Adrenal gland (tissue), 12 donors: ENCODE results near the gene XIRP1. TPM values are rescaled to one million over a fixed set of nuclear protein-coding genes. Genes with fewer than 3 reads are reported as not detected.
A peak's percentile ranks its signal among the peaks of the same experiment; 100 is the strongest.

ENCODE experiments used
- DNase-seq, 7 donors: peaks; one replicate each; pipeline ENCODE4 v3.0.0-alpha.2; 2019 to 2020
- H3K27ac ChIP-seq, 5 donors: fragments of 200-600 bp; sonication (generic) in 4 of 5; 1 replicate in 3 of 5; 2 replicates in 2 of 5; pipeline versions ENCODE4 v1.5.1 to v1.8.0; 2016 to 2020; ENCODE audit warnings: mild to moderate bottlenecking in 1 of 5
- H3K27me3 ChIP-seq: fragments of 200-600 bp; 2 replicates; pipeline ENCODE4 v1.8.0; 2021
- H3K36me3 ChIP-seq, 2 donors: fragments of 200-600 bp; replicated peaks in 1 of 2; 1 replicate in 1 of 2; 2 replicates in 1 of 2; pipeline versions ENCODE4 v1.5.1 to v1.8.0; 2018 to 2022
- H3K4me1 ChIP-seq, 2 donors: fragments of 200-600 bp; replicated peaks in 1 of 2; 1 replicate in 1 of 2; 2 replicates in 1 of 2; pipeline versions ENCODE4 v1.5.1 to v1.8.0; 2018 to 2021
- H3K4me3 ChIP-seq, 4 donors: fragments of 200-600 bp; sonication (generic) in 3 of 4; one replicate each; pipeline ENCODE4 v1.5.1; 2016 to 2018
- H3K9me3 ChIP-seq, 3 donors: fragments of 200-600 bp; sonication (generic) in 1 of 3; replicated peaks in 1 of 3; 1 replicate in 2 of 3; 2 replicates in 1 of 3; pipeline versions ENCODE4 v1.5.1 to v1.8.0; 2016 to 2021
- CTCF ChIP-seq, 6 experiments: fragments of 450-650 bp in 4 of 6; fragments of 200-600 bp in 2 of 6; sonication (generic) in 1 of 6; IDR thresholded peaks; 1 replicate in 5 of 6; 2 replicates in 1 of 6; pipeline versions ENCODE4 v1.5.1 to v1.8.0; 2016 to 2021; ENCODE audit warnings: antibody characterized with exemption in 6 of 6, mild to moderate bottlenecking in 2 of 6, moderate library complexity in 1 of 6
- POLR2A ChIP-seq, 2 donors: fragments of 450-650 bp; IDR thresholded peaks; one replicate each; pipeline ENCODE4 v1.6.1; 2017; ENCODE audit warnings: antibody characterized with exemption in 2 of 2, mild to moderate bottlenecking in 2 of 2, moderate library complexity in 1 of 2
- WGBS, 4 donors: extraction: QIAGEN DNeasy Blood & Tissue Kit in 2 of 4; methylation state at CpG; one replicate each; pipeline versions ENCODE4 v1.1.5 to v1.1.7; 2013 to 2017; 5-methylcytosine and 5-hydroxymethylcytosine counted together
- intact Hi-C, 2 donors: fragments of 100-400 bp; cut with DNase I; formaldehyde crosslinking; loops; one replicate each; pipeline versions ENCODE4 v1.14.1 to v1.15.0; 2022 to 2023
- polyA plus RNA-seq, 3 donors: library from polyadenylated mRNA; stranded (reverse); fragments of 200-250 nt in 2 of 3; fragments of 350-450 nt in 1 of 3; fragmentation: Illumina TruSeq in 1 of 3; extraction: RNeasy Lipid Tissue Mini Kit (QIAGEN cat#74804) in 1 of 3; gene quantifications; one replicate each; pipeline ENCODE4 v1.2.3, GENCODE V29; 2013 to 2014
- total RNA-seq, 9 donors: library from RNA; depleted of rRNA in 4 of 9; stranded (reverse); fragments of >200 nt in 4 of 9; fragments of 120-200 nt in 1 of 9; fragmentation: NEBNext Ultra II Directional in 1 of 9; extraction: Animal tissue kit (Norgen Biotek cat#: 25700) in 1 of 9; gene quantifications; one replicate each; pipeline versions ENCODE4 v1.1.0 to v1.2.4, GENCODE V29; 2013 to 2023
- donor health status: healthy with polysubstance abuse.
- donor health status: Bipolar disorder and iron deficiency.
- donor health status: DM: yes; HTN: yes; CAD: no.
- donor health status: DM: no; HTN: no; CAD: no.
- donor health status: DM: no; HTN: no; CAD: no.
- donor health status: DM: yes; HTN: yes; CAD: no.

Gene XIRP1
- total and polyA plus RNA-seq, 12 donors, result under 0.01 to 0.48 (median 0.21) TPM; not detected in 6

DNA sequence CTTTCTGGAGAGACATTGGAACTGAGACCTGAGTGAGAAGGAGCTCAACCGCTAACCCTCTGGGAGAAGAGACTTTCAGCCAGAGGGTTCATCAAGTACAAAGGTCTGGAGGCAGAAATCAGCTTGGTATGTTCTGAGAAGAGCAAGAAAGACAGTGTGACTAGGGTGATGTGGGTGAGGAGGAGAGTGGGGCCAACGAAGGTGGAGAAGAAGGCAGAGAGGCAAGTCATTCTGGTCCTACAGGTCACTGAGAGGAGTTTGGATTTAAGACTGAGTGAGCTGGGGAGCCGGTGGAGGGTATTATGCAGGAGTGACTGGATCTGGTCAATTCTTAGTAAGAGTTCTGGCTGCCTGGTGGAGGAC lies 12.2 kb downstream of the XIRP1 start:
- Histone ChIP-seq H3K36me3 (no peaks in the 10 kb centered on the region), H3K4me1 (peaks cover 8 to 33% of the 10 kb centered on the region in 2 donors), H3K4me3 (peak overlapping the region in 1 of 4 donors; percentile 44), H3K27me3 (no peaks in the 10 kb centered on the region), H3K27ac (peak overlapping the region in 4 of 5 donors; percentile 22 to 83 (median 56)), H3K9me3 (no peaks in the 10 kb centered on the region)
- intact Hi-C loops, result loop anchor here (5.0 to 10.0 kb wide), 3 partner anchors 33 to 205 kb away; partner anchors contain the start of gene SLC25A38 (in 1 of the 2)
- 56 to 64% (median 57%) methylated on average over 3 of the region's 3 CpGs for WGBS, 4 donors
- DNase-seq, result no peak
- no peak for TF ChIP-seq POLR2A (IDR thresholded peaks at IDR 0.05)

DNA sequence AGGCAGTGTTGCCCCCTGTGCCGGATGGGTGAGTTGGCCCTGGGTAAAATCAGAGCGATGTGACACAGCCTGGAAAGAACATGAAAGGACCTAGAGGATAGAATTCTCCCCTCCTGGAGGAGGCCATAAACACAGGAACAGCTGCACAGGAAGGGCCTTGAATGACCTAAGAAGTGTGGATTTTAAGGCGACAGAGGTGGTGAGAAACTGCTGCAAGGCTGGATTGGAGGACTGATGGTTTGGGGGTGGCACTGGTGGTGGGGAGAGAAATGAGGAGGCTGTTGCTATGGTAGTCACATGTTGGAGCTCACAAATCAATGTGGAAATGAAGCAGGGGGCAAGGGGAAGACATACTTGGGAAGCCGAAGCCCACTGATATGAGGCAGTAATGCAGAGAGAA lies 13.8 kb downstream of the XIRP1 start:
- peak overlapping the region in 1 of 4 donors; percentile 63 for H3K4me3 ChIP-seq
- intact Hi-C loops, result no loop called here
- WGBS, 4 donors, result 61 to 67% (median 65%) methylated on average over 4 of the region's 4 CpGs
- TF ChIP-seq CTCF (IDR thresholded peaks at IDR 0.05), result no peak
- no peak for TF ChIP-seq POLR2A (IDR thresholded peaks at IDR 0.05)
- H3K4me1 ChIP-seq, result peaks cover 8 to 33% of the 10 kb centered on the region in 2 donors
- peak overlapping the region; percentile 31 to 93 (median 77) for H3K27ac ChIP-seq
- H3K9me3 ChIP-seq, result no peaks in the 10 kb centered on the region
- no peaks in the 10 kb centered on the region for H3K27me3 ChIP-seq
- H3K36me3 ChIP-seq, result no peaks in the 10 kb centered on the region
- no peak for DNase-seq

GRCh38 chr3:39177708-39178332 lies 14.6 kb downstream of the XIRP1 start:
- H3K27ac ChIP-seq, result peak overlapping the region; percentile 31 to 93 (median 77)
- H3K36me3 ChIP-seq, result no peaks in the 10 kb centered on the region
- peak; percentile 89 to 97 (median 95) for DNase-seq
- no peaks in the 10 kb centered on the region for H3K9me3 ChIP-seq
- peaks cover 8 to 33% of the 10 kb centered on the region in 2 donors for H3K4me1 ChIP-seq
- TF ChIP-seq POLR2A (IDR thresholded peaks at IDR 0.05), result peak; percentile 51 to 81
- TF ChIP-seq CTCF (IDR thresholded peaks at IDR 0.05), result no peak
- intact Hi-C loops, result no loop called here
- no peaks in the 10 kb centered on the region for H3K27me3 ChIP-seq
- H3K4me3 ChIP-seq, result peak overlapping the region in 2 of 4 donors; percentile 54 to 63
- 0 to 2% (median 1%) methylated on average over 22 to 31 of the region's 32 CpGs for WGBS, 4 donors

DNA sequence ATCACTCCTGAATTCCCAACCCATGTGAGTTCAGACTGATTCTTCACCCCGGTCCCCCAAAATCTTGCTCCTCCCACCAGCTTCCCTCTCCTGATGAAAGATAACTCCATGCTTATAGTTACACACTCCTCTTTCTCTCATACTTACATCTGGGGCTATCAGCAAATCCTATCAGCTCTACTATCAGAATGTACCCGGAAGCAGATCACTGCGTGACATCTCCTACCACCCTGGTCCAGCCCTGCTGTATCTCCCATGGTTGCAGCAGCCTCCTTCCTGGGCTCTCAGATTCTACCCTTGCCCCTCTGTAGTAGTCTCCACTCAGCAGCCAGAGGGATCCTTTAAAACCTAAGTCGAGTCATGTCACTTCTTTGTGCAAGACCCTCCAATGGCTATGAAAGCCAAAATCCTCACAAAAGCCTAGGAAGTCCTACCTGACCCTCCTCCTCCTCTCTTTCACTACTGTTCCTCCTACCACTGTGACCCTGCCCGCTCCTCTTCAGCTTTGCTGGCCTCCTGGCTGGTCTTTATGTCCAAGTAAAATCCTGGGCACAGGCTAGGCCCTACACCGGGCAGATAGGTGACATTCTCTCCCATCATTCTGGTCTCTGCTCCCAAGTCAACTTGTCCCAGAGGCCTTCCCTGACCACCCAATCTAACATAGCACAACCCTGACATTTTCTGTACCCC lies 16.2 kb downstream of the XIRP1 start:
- 93 to 99% (median 96%) methylated on average over 6 of the region's 6 CpGs for WGBS, 4 donors
- H3K4me3 ChIP-seq, result no peak overlapping the region
- intact Hi-C loops, result no loop called here

More for the DNA sequence above, 16.2 kb downstream of the XIRP1 start:
- H3K9me3 ChIP-seq, result no peaks in the 10 kb centered on the region
- no peak for TF ChIP-seq POLR2A (IDR thresholded peaks at IDR 0.05)
- no peak for TF ChIP-seq CTCF (IDR thresholded peaks at IDR 0.05)
- DNase-seq, result no peak
- peak overlapping the region in 2 of 5 donors; percentile 82 to 93 for H3K27ac ChIP-seq
- peaks cover 8 to 30% of the 10 kb centered on the region in 2 donors for H3K4me1 ChIP-seq
- H3K36me3 ChIP-seq, result no peaks in the 10 kb centered on the region
- H3K27me3 ChIP-seq, result no peaks in the 10 kb centered on the region
